Measurements from ENCODE around the gene SDK2.
"Not testable (repeated sequence)": the region's sequence is repeated elsewhere in the genome, so short reads cannot be mapped to it uniquely, and the experiment has no call there.

DNA sequence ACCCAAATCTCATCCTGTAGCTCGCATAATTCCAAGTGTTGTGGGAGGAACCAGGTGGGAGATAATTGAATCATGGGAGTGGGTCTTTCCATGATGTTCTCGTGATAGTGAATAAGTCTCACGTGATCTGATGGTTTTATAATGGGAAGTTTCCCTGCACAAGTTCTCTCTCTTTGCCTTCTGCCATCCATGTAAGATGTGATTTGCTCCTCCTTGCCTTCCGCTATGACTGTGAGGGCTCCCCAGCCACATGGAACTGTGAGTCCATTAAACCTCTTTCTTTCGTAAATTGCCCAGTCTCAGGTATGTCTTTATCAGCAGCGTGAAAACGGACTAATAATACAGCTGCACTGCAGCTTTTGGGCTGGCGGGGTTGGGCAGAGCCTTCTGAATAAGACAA, 171.5 kb downstream of the SDK2 start:
- TF ChIP-seq, protein P1, sequence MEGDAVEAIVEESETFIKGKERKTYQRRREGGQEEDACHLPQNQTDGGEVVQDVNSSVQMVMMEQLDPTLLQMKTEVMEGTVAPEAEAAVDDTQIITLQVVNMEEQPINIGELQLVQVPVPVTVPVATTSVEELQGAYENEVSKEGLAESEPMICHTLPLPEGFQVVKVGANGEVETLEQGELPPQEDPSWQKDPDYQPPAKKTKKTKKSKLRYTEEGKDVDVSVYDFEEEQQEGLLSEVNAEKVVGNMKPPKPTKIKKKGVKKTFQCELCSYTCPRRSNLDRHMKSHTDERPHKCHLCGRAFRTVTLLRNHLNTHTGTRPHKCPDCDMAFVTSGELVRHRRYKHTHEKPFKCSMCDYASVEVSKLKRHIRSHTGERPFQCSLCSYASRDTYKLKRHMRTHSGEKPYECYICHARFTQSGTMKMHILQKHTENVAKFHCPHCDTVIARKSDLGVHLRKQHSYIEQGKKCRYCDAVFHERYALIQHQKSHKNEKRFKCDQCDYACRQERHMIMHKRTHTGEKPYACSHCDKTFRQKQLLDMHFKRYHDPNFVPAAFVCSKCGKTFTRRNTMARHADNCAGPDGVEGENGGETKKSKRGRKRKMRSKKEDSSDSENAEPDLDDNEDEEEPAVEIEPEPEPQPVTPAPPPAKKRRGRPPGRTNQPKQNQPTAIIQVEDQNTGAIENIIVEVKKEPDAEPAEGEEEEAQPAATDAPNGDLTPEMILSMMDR (conservative IDR thresholded peaks at IDR 0.05 in 1 of 2, IDR thresholded peaks at IDR 0.05 in 1 of 2; ENCODE audit: extremely low read depth in 1 of 2, insufficient read depth in 1 of 2, low read depth in 1 of 2, low read length in 2 of 2) = not testable (repeated sequence)
- not testable (repeated sequence) for TF ChIP-seq EZH2 (IDR thresholded peaks at IDR 0.05; ENCODE audit: borderline replicate concordance, low read length)
